Right atrium auricular region (tissue), 2 donors: Measurements from ENCODE around the gene TESPA1. TPM values are rescaled to one million over a fixed set of nuclear protein-coding genes. Genes with fewer than 3 reads are reported as not detected.

Experiments
- DNase-seq: peaks from one replicate; pipeline ENCODE4 v3.0.0-alpha.2; 2019; ENCODE audit warnings: low spot score
- H3K27ac ChIP-seq, 2 donors: fragments of 200-600 bp; sonication (generic); 1 replicate in 1 of 2; 2 replicates in 1 of 2; pipeline ENCODE4 v1.5.1; 2016 to 2019
- H3K27me3 ChIP-seq, 2 donors: fragments of 200-600 bp; sonication (generic); one replicate each; pipeline versions ENCODE4 v1.5.1 to v1.6.0; 2017 to 2019
- H3K36me3 ChIP-seq: fragments of 200-600 bp; sonication (generic); one replicate; pipeline ENCODE4 v1.5.1; 2016
- H3K4me1 ChIP-seq, 2 donors: fragments of 200-600 bp; sonication (generic); one replicate each; pipeline versions ENCODE4 v1.5.1 to v1.6.0; 2017 to 2019
- H3K4me3 ChIP-seq, 2 donors: fragments of 200-600 bp; sonication (generic); 1 replicate in 1 of 2; 2 replicates in 1 of 2; pipeline ENCODE4 v1.5.1; 2017 to 2019; ENCODE audit warnings: mild to moderate bottlenecking in 1 of 2, moderate library complexity in 1 of 2
- H3K9me3 ChIP-seq, 2 donors: fragments of 200-600 bp; sonication (generic); one replicate each; pipeline ENCODE4 v1.5.1; 2019
- CTCF ChIP-seq, 2 donors: fragments of 200-600 bp; sonication (generic); IDR thresholded peaks; one replicate each; pipeline ENCODE4 v1.5.1; 2019; ENCODE audit warnings: antibody characterized with exemption in 2 of 2
- total RNA-seq, 2 donors: library from RNA; depleted of rRNA; stranded (reverse); fragments of >200 nt; gene quantifications; one replicate each; pipeline ENCODE4 v1.1.0, GENCODE V29; 2016

Gene TESPA1
- total RNA-seq, 2 donors from 2014 or later, result 0.19 TPM; not detected in 1

- H3K27me3 ChIP-seq, result no peaks in the 10 kb centered on the region
- no peak overlapping the region for H3K27ac ChIP-seq
- no peak for DNase-seq
- H3K36me3 ChIP-seq, result no peaks in the 10 kb centered on the region
- H3K9me3 ChIP-seq, result no peaks in the 10 kb centered on the region
- no peak for TF ChIP-seq CTCF (IDR thresholded peaks at IDR 0.05)
- peaks cover 0 to 6% of the 10 kb centered on the region in 2 donors for H3K4me1 ChIP-seq
- H3K4me3 ChIP-seq, result no peak overlapping the region
Observed at GRCh38 chr12:54980341-54980740, 4.2 kb downstream of the TESPA1 start.

DNA sequence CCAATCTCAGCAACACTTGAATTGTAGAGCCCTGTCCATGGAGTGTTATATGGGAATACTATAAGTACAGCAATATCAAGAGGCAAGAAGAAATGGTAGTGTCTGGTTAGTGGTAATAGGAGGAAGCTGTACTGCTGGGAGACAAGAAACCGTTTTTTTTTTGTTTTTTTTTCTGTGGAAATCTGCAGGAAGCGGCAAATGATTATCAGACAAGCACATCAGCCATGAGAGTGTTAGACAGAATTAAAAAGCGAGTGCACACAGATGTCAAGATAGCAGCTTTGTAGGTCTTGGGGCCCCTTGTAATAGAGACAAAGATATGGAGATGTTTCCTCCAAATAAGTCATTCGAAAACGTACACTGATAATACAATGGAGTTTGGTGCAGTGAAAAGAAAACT is 6.7 kb downstream of the TESPA1 start:
- DNase-seq, result no peak
- TF ChIP-seq CTCF (IDR thresholded peaks at IDR 0.05), result no peak
- no peaks in the 10 kb centered on the region for H3K4me1 ChIP-seq
- H3K27ac ChIP-seq, result no peak overlapping the region
- no peaks in the 10 kb centered on the region for H3K36me3 ChIP-seq
- no peaks in the 10 kb centered on the region for H3K9me3 ChIP-seq
- H3K27me3 ChIP-seq, result no peaks in the 10 kb centered on the region
- H3K4me3 ChIP-seq, result no peak overlapping the region

- no peak overlapping the region for H3K27ac ChIP-seq
Observed at GRCh38 chr12:54977155-54977554, 7.4 kb downstream of the TESPA1 start.

DNA sequence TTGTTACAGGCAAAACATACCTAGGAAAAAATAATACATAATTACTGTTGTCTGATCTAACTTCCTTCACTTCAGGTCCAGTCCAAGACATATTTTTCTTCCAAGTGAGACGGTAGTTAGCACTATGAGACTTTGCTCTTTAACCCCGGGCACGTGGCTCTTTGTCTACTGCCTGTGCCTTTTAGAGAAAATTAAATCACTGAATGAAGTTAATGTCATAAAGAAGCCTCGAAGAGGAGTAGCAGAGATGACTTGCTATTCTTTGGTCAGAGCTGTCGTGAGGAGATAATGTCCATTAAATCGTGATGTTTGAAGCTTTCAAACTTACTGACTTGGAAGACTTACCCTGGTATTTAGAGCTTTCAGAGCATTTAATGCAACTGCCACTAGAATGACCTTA is 8.7 kb downstream of the TESPA1 start:
- Histone ChIP-seq H3K27me3 (no peaks in the 10 kb centered on the region), H3K4me3 (no peak overlapping the region), H3K27ac (no peak overlapping the region), H3K36me3 (no peaks in the 10 kb centered on the region), H3K9me3 (no peaks in the 10 kb centered on the region), H3K4me1 (no peaks in the 10 kb centered on the region)
- DNase-seq, result no peak
- TF ChIP-seq CTCF (IDR thresholded peaks at IDR 0.05), result no peak

More at GRCh38 chr12:54977155-54977554, 7.4 kb downstream of the TESPA1 start:
- Histone ChIP-seq H3K27me3 (no peaks in the 10 kb centered on the region), H3K4me1 (no peaks in the 10 kb centered on the region), H3K9me3 (no peaks in the 10 kb centered on the region), H3K36me3 (no peaks in the 10 kb centered on the region), H3K4me3 (no peak overlapping the region)
- TF ChIP-seq CTCF (IDR thresholded peaks at IDR 0.05), result no peak
- no peak for DNase-seq

GRCh38 chr12:54975272-54975671 is 9.3 kb downstream of the TESPA1 start:
- Histone ChIP-seq H3K27me3 (no peaks in the 10 kb centered on the region), H3K4me3 (no peak overlapping the region), H3K36me3 (no peaks in the 10 kb centered on the region), H3K27ac (no peak overlapping the region), H3K9me3 (no peaks in the 10 kb centered on the region), H3K4me1 (no peaks in the 10 kb centered on the region)
- TF ChIP-seq CTCF (IDR thresholded peaks at IDR 0.05), result no peak
- DNase-seq, result no peak

GRCh38 chr12:54974279-54974678 is 10.3 kb downstream of the TESPA1 start:
- Histone ChIP-seq H3K9me3 (no peaks in the 10 kb centered on the region), H3K27me3 (no peaks in the 10 kb centered on the region), H3K27ac (no peak overlapping the region), H3K36me3 (no peaks in the 10 kb centered on the region), H3K4me3 (no peak overlapping the region), H3K4me1 (no peaks in the 10 kb centered on the region)
- no peak for TF ChIP-seq CTCF (IDR thresholded peaks at IDR 0.05)
- no peak for DNase-seq
